HEK293 (cell line): ENCODE data around the gene ZNF81.
"Not testable (repeated sequence)": the region's sequence is repeated elsewhere in the genome, so short reads cannot be mapped to it uniquely, and the experiment has no call there.

Experiments
- CTCF ChIA-PET: fragments of 350-600 bp; formaldehyde crosslinking; extraction: SDS; loops from one replicate; lab custom pipeline; 2021; ENCODE audit warnings: antibody characterized with exemption; lab: Yijun Ruan, JAX
- POLR2A ChIA-PET: fragments of 300-600 bp; formaldehyde crosslinking; extraction: SDS; loops from one replicate; lab custom pipeline; 2020; ENCODE audit warnings: antibody characterized with exemption, inconsistent platforms; lab: Yijun Ruan, JAX
- H3K27ac ChIP-seq: fragments of 200-500 bp; sonication (Bioruptor generic); 2 replicates; pipeline ENCODE4 v1.5.1; 2014; ENCODE audit warnings: low read depth, low read length, control low read depth, inconsistent platforms; ENCODE audit errors: extremely low read depth
- H3K36me3 ChIP-seq, 2 experiments: fragments of 200-500 bp in 1 of 2; sonication (Bioruptor generic) in 1 of 2; 1 replicate in 1 of 2; 2 replicates in 1 of 2; pipeline ENCODE4 v1.5.1; 2014 to 2017; ENCODE audit warnings: inconsistent platforms in 2 of 2, low read length in 2 of 2; ENCODE audit not compliant: control insufficient read depth in 2 of 2, insufficient read depth in 1 of 2
- H3K4me1 ChIP-seq: fragments of 200-500 bp; sonication (Bioruptor generic); 2 replicates; pipeline ENCODE4 v1.5.1; 2014; ENCODE audit warnings: mild to moderate bottlenecking, low read length, inconsistent platforms; ENCODE audit not compliant: control insufficient read depth, insufficient read depth
- H3K4me3 ChIP-seq: 2 replicates; pipeline ENCODE4 v1.5.1; 2011; ENCODE audit warnings: low read depth, mild to moderate bottlenecking, control low read depth, low read length, moderate library complexity
- H3K9me3 ChIP-seq: fragments of 200-500 bp; sonication (Bioruptor generic); 2 replicates; pipeline ENCODE4 v1.5.1; 2014; ENCODE audit warnings: low read depth, low read length, inconsistent platforms; ENCODE audit not compliant: control insufficient read depth, insufficient read depth
- ELK4 ChIP-seq: IDR thresholded peaks from 2 replicates; pipeline ENCODE4 v1.6.1; 2011; ENCODE audit warnings: mild to moderate bottlenecking, low read depth, low read length, borderline replicate concordance
- HOXD13 ChIP-seq: sonication (generic); formaldehyde crosslinking; IDR thresholded peaks from 2 replicates; pipeline ENCODE4 v1.8.0; 2022; ENCODE audit warnings: missing genetic modification reagents, borderline replicate concordance
- INSM2 ChIP-seq: fragments of 450-650 bp; formaldehyde crosslinking; IDR thresholded peaks from 2 replicates; pipeline ENCODE4 v1.5.1; 2016; ENCODE audit warnings: missing biosample characterization, missing genetic modification characterization
- KLF1 ChIP-seq: fragments of 450-650 bp; formaldehyde crosslinking; IDR thresholded peaks from 2 replicates; pipeline ENCODE4 v1.5.1; 2016; ENCODE audit warnings: missing biosample characterization, missing genetic modification characterization
- PRDM2 ChIP-seq: fragments of 450-650 bp; formaldehyde crosslinking; IDR thresholded peaks from 2 replicates; pipeline ENCODE4 v1.5.1; 2016; ENCODE audit warnings: missing biosample characterization, missing genetic modification characterization, borderline replicate concordance
- SP3 ChIP-seq: fragments of 450-650 bp; formaldehyde crosslinking; IDR thresholded peaks from 2 replicates; pipeline ENCODE4 v1.5.1; 2016; ENCODE audit warnings: missing biosample characterization, missing genetic modification characterization
- ZFP3 ChIP-seq: fragments of 450-650 bp; formaldehyde crosslinking; IDR thresholded peaks from 2 replicates; pipeline ENCODE4 v1.5.1; 2016; ENCODE audit warnings: low read depth, missing biosample characterization, missing genetic modification characterization
- ZNF184 ChIP-seq: fragments of 450-650 bp; IDR thresholded peaks from 2 replicates; pipeline ENCODE4 v1.5.1; 2018; ENCODE audit warnings: missing biosample characterization, mild to moderate bottlenecking, missing genetic modification characterization
- ZNF488 ChIP-seq: fragments of 450-650 bp; formaldehyde crosslinking; IDR thresholded peaks from 2 replicates; pipeline ENCODE4 v1.5.1; 2016; ENCODE audit warnings: missing biosample characterization, missing genetic modification characterization
- ZNF518A ChIP-seq: fragments of 450-650 bp; formaldehyde crosslinking; conservative IDR thresholded peaks from 2 replicates; pipeline ENCODE4 v1.5.1; 2016; ENCODE audit warnings: low read depth, missing biosample characterization, missing genetic modification characterization
- ZXDB ChIP-seq: fragments of 450-650 bp; formaldehyde crosslinking; IDR thresholded peaks from 2 replicates; pipeline ENCODE4 v1.5.1; 2016; ENCODE audit warnings: missing biosample characterization, missing genetic modification characterization

Gene ZNF81

GRCh38 chrX:47940448-47940847 lies 103.7 kb downstream of the ZNF81 start:
- Histone ChIP-seq H3K27ac (no peak overlapping the region), H3K36me3 (no peaks in the 10 kb centered on the region)
- POLR2A ChIA-PET, result no interaction called here

GRCh38 chrX:47941423-47941822 lies 104.7 kb downstream of the ZNF81 start:
- no peak for TF ChIP-seq ELK4
- no peak for TF ChIP-seq HOXD13 (CRISPR knock-in tag)
- no peak for TF ChIP-seq INSM2
- TF ChIP-seq ZNF518A (tag by site-specific recombination), result no peak
- TF ChIP-seq KLF1 (tag by site-specific recombination), result no peak
- TF ChIP-seq PRDM2 (tag by site-specific recombination), result no peak
- TF ChIP-seq ZNF488 (tag by site-specific recombination), result no peak
- no peak for TF ChIP-seq ZFP3 (tag by site-specific recombination)
- TF ChIP-seq SP3, result no peak
- no peak for TF ChIP-seq ZXDB (tag by site-specific recombination)
- no peak for TF ChIP-seq ZNF184 (tag by site-specific recombination)
- TF ChIP-seq, all 188 proteins: peak for 0
- Histone ChIP-seq H3K4me3 (no peak overlapping the region), H3K36me3 (no peaks in the 10 kb centered on the region), H3K9me3 (no peaks in the 10 kb centered on the region), H3K27ac (no peak overlapping the region), H3K4me1 (no peaks in the 10 kb centered on the region)
- ChIA-PET POLR2A (no interaction called here), CTCF (no interaction called here)

More at GRCh38 chrX:47940448-47940847, 103.7 kb downstream of the ZNF81 start:
- Histone ChIP-seq H3K4me3 (no peak overlapping the region), H3K9me3 (no peaks in the 10 kb centered on the region), H3K4me1 (no peaks in the 10 kb centered on the region)
- no peak for TF ChIP-seq ELK4
- CTCF ChIA-PET, result interaction anchor here (0.6 kb wide), 1 partner anchor 124 kb away, joined by 6 read pairs; no protein-coding TSS in a partner anchor

- H3K36me3 ChIP-seq, H3K4me1 ChIP-seq, CTCF ChIA-PET, POLR2A ChIA-PET, H3K27ac ChIP-seq, H3K4me3 ChIP-seq, H3K9me3 ChIP-seq: not testable (repeated sequence)
These were observed 118.6 kb downstream of the ZNF81 start for GRCh38 chrX:47955295-47955694.
